Measurements from ENCODE around the gene THTPA. TPM values are rescaled to one million over a fixed set of nuclear protein-coding genes. Genes with fewer than 3 reads are reported as not detected.

THTPA gene
- total and polyA plus RNA-seq, 2 of the 4 experiments (the other 2 are of a cell fraction), result 5.0 to 9.2 TPM

DNA sequence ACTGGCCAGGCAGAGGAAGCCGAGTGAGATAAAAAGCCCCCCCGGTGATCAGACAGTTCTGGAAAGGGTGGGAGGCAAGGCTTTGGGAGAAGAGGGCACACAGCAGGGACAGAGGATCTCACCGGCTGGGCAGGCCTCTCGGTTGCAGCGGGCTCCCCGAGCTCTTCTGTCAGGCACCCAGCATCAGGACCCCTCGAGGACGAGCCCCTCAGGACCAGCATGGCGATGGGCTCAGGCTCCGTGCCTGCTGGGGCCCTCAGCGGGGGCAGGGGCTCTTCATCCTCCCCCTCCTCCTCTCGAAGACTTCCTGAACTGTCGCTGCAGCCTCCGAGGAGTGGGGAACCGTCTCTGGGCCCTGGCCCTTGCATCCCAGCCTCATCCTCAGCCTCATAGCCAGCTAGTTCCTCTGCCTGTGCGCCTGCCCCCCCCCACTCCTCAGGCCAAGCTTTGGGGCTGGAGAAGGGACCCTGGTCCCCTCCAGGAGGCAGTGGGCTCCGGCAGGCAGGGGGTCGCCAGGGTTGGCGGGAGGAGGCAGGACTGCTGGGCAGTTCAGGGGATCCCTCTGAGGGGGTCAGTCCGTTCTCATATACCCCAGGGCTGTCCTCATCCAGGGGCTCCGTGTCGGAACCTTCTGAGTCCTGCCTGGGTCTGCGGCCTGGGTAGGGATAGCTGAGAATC is 14.9 kb downstream of the THTPA start:
- Histone ChIP-seq H3K4me1 (ENCODE audit: control insufficient read depth, insufficient read depth, low read length) (peaks cover 2% of the 10 kb centered on the region; the same call in 1 of the 2 replicates), H3K27me3 (ENCODE audit: control insufficient read depth, insufficient read depth, low read length) (peaks cover 49% of the 10 kb centered on the region), H3K18ac (ENCODE audit: low read depth, low read length) (no peak overlapping the region), H3K9ac (ENCODE audit: low read depth, low read length) (no peak overlapping the region), H4K5ac (ENCODE audit: low read depth, low read length) (no peak overlapping the region), H2AK9ac (replicated peaks; ENCODE audit: low read depth, low read length, poor library complexity) (no peak overlapping the region), H4K20me1 (ENCODE audit: insufficient read depth, low read length) (no peaks in the 10 kb centered on the region), H3K9me3 (ENCODE audit: control insufficient read depth, insufficient read depth, low read length) (no peaks in the 10 kb centered on the region; the same call in 1 of the 2 replicates), H3K79me1 (ENCODE audit: low read depth in 1 of 2, low read length in 2 of 2) (no peaks in the 10 kb centered on the region; a peak in 1 of 4 replicates), H3K4ac (ENCODE audit: low read depth, low read length) (no peak overlapping the region), H2BK15ac (ENCODE audit: low read depth, low read length) (no peak overlapping the region), H2BK5ac (ENCODE audit: low read depth, low read length, poor library complexity, severe bottlenecking) (no peak overlapping the region), H2AK5ac (ENCODE audit: low read depth, low read length) (no peak overlapping the region), H3K27ac (ENCODE audit: insufficient read depth, low read length) (no peak overlapping the region), H4K91ac (ENCODE audit: insufficient read depth, low read depth, low read length) (no peak overlapping the region), H2BK20ac (ENCODE audit: low read depth, low read length) (no peak overlapping the region), H2BK120ac (ENCODE audit: low read depth, low read length) (no peak overlapping the region), H3K4me3 (ENCODE audit: insufficient read depth, low read depth, low read length) (no peak overlapping the region), H3K9me1 (ENCODE audit: insufficient read depth, low read length) (peaks cover 10% of the 10 kb centered on the region; the same call in 1 of the 2 replicates), H2AFZ (replicated peaks; ENCODE audit: low read length, poor library complexity) (no peak overlapping the region), H3K36me3 (ENCODE audit: control insufficient read depth, insufficient read depth, low read length) (no peaks in the 10 kb centered on the region), H4K8ac (ENCODE audit: low read depth in 2 of 2, low read length in 2 of 2) (no peak overlapping the region), H3K4me2 (ENCODE audit: low read depth, low read length) (no peak overlapping the region), H3K23ac (ENCODE audit: low read depth, low read length) (no peak overlapping the region), H3K14ac (replicated peaks; ENCODE audit: low read depth, low read length) (no peak overlapping the region), H3K56ac (ENCODE audit: extremely low read depth, insufficient read depth, low read length) (no peak overlapping the region)
- POLR2A ChIA-PET (ENCODE audit: unreplicated experiment), result no interaction called here
- in situ Hi-C loops (cut with MboI; ENCODE audit: low sequenced_read_pairs), result no loop called here
- dilution Hi-C loops (cut with HindIII; ENCODE audit: low sequenced_read_pairs, unreplicated experiment), result no loop called here
- WGBS, 2 experiments (ENCODE audit: extremely low coverage in 2 of 2, insufficient read length in 1 of 2), result 54% methylated on average over 12 of the region's 23 CpGs; no CpG with 5 or more reads in 1 of the 2 experiments
- no peak for ATAC-seq (ENCODE audit: low read depth)
- TF ChIP-seq FOS (IDR thresholded peaks at IDR 0.05; ENCODE audit: low read depth, low read length), result no peak
- no peak for TF ChIP-seq BHLHE40 (IDR thresholded peaks at IDR 0.05; ENCODE audit: low read depth, low read length)
- TF ChIP-seq, protein P1, sequence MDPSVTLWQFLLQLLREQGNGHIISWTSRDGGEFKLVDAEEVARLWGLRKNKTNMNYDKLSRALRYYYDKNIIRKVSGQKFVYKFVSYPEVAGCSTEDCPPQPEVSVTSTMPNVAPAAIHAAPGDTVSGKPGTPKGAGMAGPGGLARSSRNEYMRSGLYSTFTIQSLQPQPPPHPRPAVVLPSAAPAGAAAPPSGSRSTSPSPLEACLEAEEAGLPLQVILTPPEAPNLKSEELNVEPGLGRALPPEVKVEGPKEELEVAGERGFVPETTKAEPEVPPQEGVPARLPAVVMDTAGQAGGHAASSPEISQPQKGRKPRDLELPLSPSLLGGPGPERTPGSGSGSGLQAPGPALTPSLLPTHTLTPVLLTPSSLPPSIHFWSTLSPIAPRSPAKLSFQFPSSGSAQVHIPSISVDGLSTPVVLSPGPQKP (IDR thresholded peaks at IDR 0.05; ENCODE audit: borderline replicate concordance, low read depth, low read length), result no peak
- no peak for TF ChIP-seq RCOR1 (IDR thresholded peaks at IDR 0.05; ENCODE audit: insufficient replicate concordance, low read length)
- no peak for TF ChIP-seq CEBPB (IDR thresholded peaks at IDR 0.05; ENCODE audit: low read depth, low read length)
- TF ChIP-seq, protein P2, sequence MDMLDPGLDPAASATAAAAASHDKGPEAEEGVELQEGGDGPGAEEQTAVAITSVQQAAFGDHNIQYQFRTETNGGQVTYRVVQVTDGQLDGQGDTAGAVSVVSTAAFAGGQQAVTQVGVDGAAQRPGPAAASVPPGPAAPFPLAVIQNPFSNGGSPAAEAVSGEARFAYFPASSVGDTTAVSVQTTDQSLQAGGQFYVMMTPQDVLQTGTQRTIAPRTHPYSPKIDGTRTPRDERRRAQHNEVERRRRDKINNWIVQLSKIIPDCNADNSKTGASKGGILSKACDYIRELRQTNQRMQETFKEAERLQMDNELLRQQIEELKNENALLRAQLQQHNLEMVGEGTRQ (IDR thresholded peaks at IDR 0.05; ENCODE audit: low read depth, low read length), result no peak
- TF ChIP-seq, protein P3, sequence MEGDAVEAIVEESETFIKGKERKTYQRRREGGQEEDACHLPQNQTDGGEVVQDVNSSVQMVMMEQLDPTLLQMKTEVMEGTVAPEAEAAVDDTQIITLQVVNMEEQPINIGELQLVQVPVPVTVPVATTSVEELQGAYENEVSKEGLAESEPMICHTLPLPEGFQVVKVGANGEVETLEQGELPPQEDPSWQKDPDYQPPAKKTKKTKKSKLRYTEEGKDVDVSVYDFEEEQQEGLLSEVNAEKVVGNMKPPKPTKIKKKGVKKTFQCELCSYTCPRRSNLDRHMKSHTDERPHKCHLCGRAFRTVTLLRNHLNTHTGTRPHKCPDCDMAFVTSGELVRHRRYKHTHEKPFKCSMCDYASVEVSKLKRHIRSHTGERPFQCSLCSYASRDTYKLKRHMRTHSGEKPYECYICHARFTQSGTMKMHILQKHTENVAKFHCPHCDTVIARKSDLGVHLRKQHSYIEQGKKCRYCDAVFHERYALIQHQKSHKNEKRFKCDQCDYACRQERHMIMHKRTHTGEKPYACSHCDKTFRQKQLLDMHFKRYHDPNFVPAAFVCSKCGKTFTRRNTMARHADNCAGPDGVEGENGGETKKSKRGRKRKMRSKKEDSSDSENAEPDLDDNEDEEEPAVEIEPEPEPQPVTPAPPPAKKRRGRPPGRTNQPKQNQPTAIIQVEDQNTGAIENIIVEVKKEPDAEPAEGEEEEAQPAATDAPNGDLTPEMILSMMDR (conservative IDR thresholded peaks at IDR 0.05; ENCODE audit: low read depth, low read length), result no peak
- intact Hi-C loops (cut with micrococcal nuclease), result no loop called here
- no TSS peak for BruUV-seq (replicated peaks)
- no peak for DNase-seq
- CTCF ChIA-PET, result no interaction called here

Measured in IMR-90 (cell line).